Osteocyte (in vitro differentiated cells): ENCODE data around the gene NUP62CL. TPM values are rescaled to one million over a fixed set of nuclear protein-coding genes. Genes with fewer than 3 reads are reported as not detected.

Source experiments
- DNase-seq: peaks from one replicate; pipeline ENCODE4 v3.0.0; 2021; ENCODE audit warnings: mixed read lengths; ENCODE audit not compliant: unreplicated experiment; ENCODE audit errors: extremely low spot score
- H3K27ac Mint-ChIP-seq: one replicate; pipeline ENCODE4 v1.8.0; 2021; ENCODE audit warnings: mild to moderate bottlenecking, mixed read lengths; ENCODE audit not compliant: unreplicated experiment
- H3K27me3 Mint-ChIP-seq: one replicate; pipeline ENCODE4 v1.8.0; 2021; ENCODE audit warnings: mixed read lengths; ENCODE audit not compliant: unreplicated experiment
- H3K36me3 Mint-ChIP-seq: one replicate; pipeline ENCODE4 v1.8.0; 2021; ENCODE audit warnings: mixed read lengths; ENCODE audit not compliant: unreplicated experiment
- H3K4me1 Mint-ChIP-seq: one replicate; pipeline ENCODE4 v1.8.0; 2021; ENCODE audit warnings: mixed read lengths; ENCODE audit not compliant: unreplicated experiment
- H3K4me3 Mint-ChIP-seq: one replicate; pipeline ENCODE4 v1.8.0; 2021; ENCODE audit warnings: mild to moderate bottlenecking, moderate library complexity, mixed read lengths; ENCODE audit not compliant: unreplicated experiment
- H3K9me3 Mint-ChIP-seq: one replicate; pipeline ENCODE4 v1.8.0; 2021; ENCODE audit warnings: mixed read lengths; ENCODE audit not compliant: unreplicated experiment
- CTCF ChIP-seq: fragments of 200-600 bp; sonication (generic); IDR thresholded peaks from 2 replicates; pipeline ENCODE4 v1.5.0; 2021; ENCODE audit warnings: antibody characterized with exemption, mild to moderate bottlenecking, moderate library complexity
- total RNA-seq: library from RNA; stranded (reverse); gene quantifications from 2 replicates; pipeline ENCODE4 v1.2.1, GENCODE V29; 2021

The NUP62CL gene
- total RNA-seq, 1 donor from 2014 or later = not detected

GRCh38 chrX:107123750-107124149 lies 82.5 kb downstream of the NUP62CL start:
- Mint-ChIP-seq H3K27ac (no peak overlapping the region), H3K9me3 (peaks cover 5% of the 10 kb centered on the region), H3K4me3 (no peak overlapping the region), H3K27me3 (peaks cover 25% of the 10 kb centered on the region), H3K36me3 (no peaks in the 10 kb centered on the region), H3K4me1 (peaks cover 4% of the 10 kb centered on the region)
- TF ChIP-seq CTCF = no peak
- DNase-seq = no peak

- H3K9me3 Mint-ChIP-seq = peaks cover 5% of the 10 kb centered on the region
- DNase-seq = no peak
Measured at GRCh38 chrX:107119283-107119682, 87.0 kb downstream of the NUP62CL start.

GRCh38 chrX:107118322-107119147 lies 87.7 kb downstream of the NUP62CL start, which contains the start of gene RBM41:
Gene RBM41, minus strand, starts transcription at chrX:107118822. Its CDS starts 49 bp downstream, at chrX:107118773.
- Mint-ChIP-seq H3K27ac (peak within 1 kb of the TSS; percentile 98), H3K4me3 (peak within 1 kb of the TSS; percentile 96), H3K36me3 (peaks cover 12% of the 10 kb centered on the region), H3K4me1 (peaks cover 11% of the 10 kb centered on the region), H3K27me3 (peaks cover 3% of the 10 kb centered on the region), H3K9me3 (peaks cover 5% of the 10 kb centered on the region)
- DNase-seq = peak; percentile 86
- TF ChIP-seq CTCF = no peak

More at GRCh38 chrX:107119283-107119682, 87.0 kb downstream of the NUP62CL start:
- Mint-ChIP-seq H3K36me3 (peaks cover 6% of the 10 kb centered on the region), H3K4me1 (peaks cover 11% of the 10 kb centered on the region), H3K27ac (no peak overlapping the region), H3K27me3 (peaks cover 7% of the 10 kb centered on the region), H3K4me3 (peak overlapping the region; percentile 96)
- no peak for TF ChIP-seq CTCF

GRCh38 chrX:107117993-107118321 lies 88.3 kb downstream of the NUP62CL start:
- peak overlapping the region; percentile 98 for H3K27ac Mint-ChIP-seq
- no peak for DNase-seq

More at GRCh38 chrX:107117993-107118321, 88.3 kb downstream of the NUP62CL start:
- peak overlapping the region; percentile 96 for H3K4me3 Mint-ChIP-seq
- peaks cover 5% of the 10 kb centered on the region for H3K9me3 Mint-ChIP-seq
- peaks cover 12% of the 10 kb centered on the region for H3K36me3 Mint-ChIP-seq
- peaks cover 11% of the 10 kb centered on the region for H3K4me1 Mint-ChIP-seq
- no peaks in the 10 kb centered on the region for H3K27me3 Mint-ChIP-seq
- TF ChIP-seq CTCF = no peak
